Gastrocnemius medialis (tissue), 4 donors: Measurements from ENCODE around the gene METTL15.
"Not testable (repeated sequence)": the region's sequence is repeated elsewhere in the genome, so short reads cannot be mapped to it uniquely, and the experiment has no call there.

Source experiments
- CTCF ChIP-seq, 5 experiments: fragments of 450-650 bp in 3 of 5; fragments of 200-600 bp in 2 of 5; sonication (generic) in 2 of 5; IDR thresholded peaks in 4 of 5; conservative IDR thresholded peaks in 1 of 5; 1 replicate in 4 of 5; 2 replicates in 1 of 5; pipeline ENCODE4 v1.5.1; 2016 to 2019; ENCODE audit warnings: antibody characterized with exemption in 5 of 5, mild to moderate bottlenecking in 3 of 5, moderate library complexity in 3 of 5
- POLR2A ChIP-seq, 2 donors: fragments of 450-650 bp; IDR thresholded peaks; one replicate each; pipeline ENCODE4 v1.6.1; 2017; ENCODE audit warnings: antibody characterized with exemption in 2 of 2, mild to moderate bottlenecking in 2 of 2, moderate library complexity in 2 of 2

- TF ChIP-seq CTCF (IDR thresholded peaks at IDR 0.05 in 4 of 5, conservative IDR thresholded peaks at IDR 0.05 in 1 of 5); POLR2A (IDR thresholded peaks at IDR 0.05): not testable (repeated sequence)
Measured at GRCh38 chr11:28290995-28291394, 182.8 kb downstream of the METTL15 start.
